HG03342 (cell line): ENCODE data around the gene ZNF184.
"Not testable (repeated sequence)": the region's sequence is repeated elsewhere in the genome, so short reads cannot be mapped to it uniquely, and the experiment has no call there.

Source experiments
- ATAC-seq: cut with Tn5 transposase; IDR thresholded peaks from one replicate; pipeline ENCODE4 v1.9.1; 2021; ENCODE audit warnings: mild to moderate bottlenecking, moderate library complexity; ENCODE audit not compliant: unreplicated experiment

The ZNF184 gene

DNA sequence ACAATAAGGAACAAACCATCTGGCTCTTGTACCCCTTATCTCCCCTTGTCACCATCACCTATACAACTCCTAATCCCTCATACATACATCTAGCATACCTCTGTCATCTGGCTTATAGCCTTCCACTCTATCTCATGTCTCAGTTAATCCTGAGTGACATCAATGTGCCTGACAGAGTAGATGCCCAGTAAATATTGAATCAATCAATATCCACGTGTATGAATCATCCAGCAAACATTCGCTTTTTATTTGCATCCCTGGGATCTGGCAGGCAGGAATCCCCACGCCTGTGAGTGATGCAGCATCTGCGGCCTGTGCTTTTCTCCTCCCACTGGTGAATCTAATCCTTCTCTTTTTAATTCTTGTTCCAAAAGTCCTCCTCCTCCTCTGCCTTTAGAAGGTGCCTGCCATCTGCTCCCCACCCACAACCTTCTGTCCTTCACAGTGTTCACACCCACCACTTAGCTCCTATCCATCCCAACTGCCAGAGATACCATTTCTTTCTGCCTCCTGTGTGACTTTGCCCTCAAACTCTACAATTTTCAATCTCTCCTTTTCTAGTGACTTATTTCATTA is 46.8 kb downstream of the ZNF184 start:
- no peak for ATAC-seq

GRCh38 chr6:27424851-27425250 is 48.1 kb downstream of the ZNF184 start:
- not testable (repeated sequence) for ATAC-seq

GRCh38 chr6:27422651-27423332 is 50.1 kb downstream of the ZNF184 start:
- ATAC-seq = no peak

- ATAC-seq = no peak
These were observed 53.5 kb downstream of the ZNF184 start for GRCh38 chr6:27419363-27419762.

- no peak for ATAC-seq
These were observed 57.0 kb downstream of the ZNF184 start for GRCh38 chr6:27415898-27416297.

DNA sequence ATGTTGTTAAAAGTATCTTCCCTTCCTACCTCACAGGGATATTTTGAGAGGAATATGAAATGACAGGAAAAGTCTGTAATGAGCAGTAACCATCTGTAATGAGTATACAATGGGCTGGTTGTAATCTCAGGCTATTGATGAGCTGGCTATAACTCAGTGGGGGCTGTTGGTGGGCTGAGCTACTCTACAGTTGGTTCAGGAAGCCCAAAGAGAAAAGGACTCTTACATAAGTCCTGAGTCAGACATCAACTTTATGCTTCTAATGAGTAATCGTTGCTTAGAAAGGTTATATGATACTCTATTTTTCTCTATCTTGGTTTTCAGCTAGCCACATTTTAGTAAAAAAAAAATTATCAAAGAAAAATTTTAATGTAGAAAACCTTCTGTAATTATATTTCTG is 57.9 kb downstream of the ZNF184 start:
- ATAC-seq = no peak

- ATAC-seq = no peak
These were observed 58.6 kb downstream of the ZNF184 start for GRCh38 chr6:27414300-27414699.

DNA sequence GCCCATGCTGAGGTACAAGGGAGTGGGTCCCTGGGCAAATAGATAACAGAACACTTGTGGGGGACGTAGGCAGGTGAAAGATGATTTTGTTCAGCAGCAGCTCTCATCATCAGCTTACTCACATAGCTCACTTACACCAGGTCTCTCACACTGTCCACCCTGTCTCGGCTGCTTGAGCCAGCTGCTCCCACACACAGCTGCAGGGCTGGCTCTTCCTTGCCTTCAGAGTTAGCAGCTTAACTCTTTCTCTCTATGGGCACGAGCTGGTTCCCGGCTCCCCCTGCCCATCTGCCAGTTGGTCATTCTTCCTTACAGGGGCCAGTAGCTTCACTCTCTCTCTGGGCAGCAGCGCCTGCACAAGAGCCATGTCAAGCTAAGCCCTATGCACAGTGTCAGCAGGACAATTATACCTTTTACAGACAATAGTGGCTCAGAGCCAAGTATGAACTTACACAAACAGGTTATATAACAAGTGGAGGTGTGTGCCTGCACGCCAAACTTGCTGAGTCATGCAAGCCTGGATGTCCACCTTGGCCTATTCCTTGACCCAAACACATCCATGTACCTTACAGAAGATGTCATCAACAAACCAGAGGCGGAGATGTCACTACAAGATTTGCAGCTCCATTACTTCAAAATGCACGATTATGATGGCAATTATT is 65.6 kb downstream of the ZNF184 start:
- no peak for ATAC-seq

- ATAC-seq = no peak
These were observed 66.8 kb downstream of the ZNF184 start for GRCh38 chr6:27406085-27406484.

GRCh38 chr6:27400877-27401642 is 71.8 kb downstream of the ZNF184 start:
- ATAC-seq = no peak
